Measurements from ENCODE around the gene ERICH6B.

ERICH6B gene

DNA sequence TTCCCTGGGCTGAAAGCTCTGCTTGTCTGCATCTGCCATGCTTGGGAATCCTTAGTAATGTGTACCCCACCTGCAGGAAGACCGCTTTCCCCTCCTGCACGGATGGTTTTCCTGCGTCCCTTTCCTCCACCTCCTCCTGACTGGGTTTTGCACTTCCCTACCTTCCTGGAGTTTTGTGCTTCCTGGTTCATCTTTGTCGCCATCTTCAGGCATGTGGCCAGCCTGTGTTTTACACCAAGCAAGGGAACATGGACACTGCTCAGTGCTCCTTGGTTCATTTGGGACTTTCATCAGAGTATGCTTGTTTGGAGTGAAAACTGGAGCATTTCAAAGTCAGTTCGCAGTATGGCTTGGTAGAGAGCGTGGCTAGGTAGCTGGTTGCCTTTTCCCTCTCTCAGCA, 30.7 kb downstream of the ERICH6B start:
- H3K4me3 Mint-ChIP-seq, result no peak overlapping the region
- no peaks in the 10 kb centered on the region for H3K4me1 Mint-ChIP-seq (ENCODE audit: low read depth)
- no peak overlapping the region for H3K27ac Mint-ChIP-seq
- no peaks in the 10 kb centered on the region for H3K36me3 Mint-ChIP-seq (ENCODE audit: low read depth)
- H3K27me3 Mint-ChIP-seq, result no peaks in the 10 kb centered on the region
- no peaks in the 10 kb centered on the region for H3K9me3 Mint-ChIP-seq

DNA sequence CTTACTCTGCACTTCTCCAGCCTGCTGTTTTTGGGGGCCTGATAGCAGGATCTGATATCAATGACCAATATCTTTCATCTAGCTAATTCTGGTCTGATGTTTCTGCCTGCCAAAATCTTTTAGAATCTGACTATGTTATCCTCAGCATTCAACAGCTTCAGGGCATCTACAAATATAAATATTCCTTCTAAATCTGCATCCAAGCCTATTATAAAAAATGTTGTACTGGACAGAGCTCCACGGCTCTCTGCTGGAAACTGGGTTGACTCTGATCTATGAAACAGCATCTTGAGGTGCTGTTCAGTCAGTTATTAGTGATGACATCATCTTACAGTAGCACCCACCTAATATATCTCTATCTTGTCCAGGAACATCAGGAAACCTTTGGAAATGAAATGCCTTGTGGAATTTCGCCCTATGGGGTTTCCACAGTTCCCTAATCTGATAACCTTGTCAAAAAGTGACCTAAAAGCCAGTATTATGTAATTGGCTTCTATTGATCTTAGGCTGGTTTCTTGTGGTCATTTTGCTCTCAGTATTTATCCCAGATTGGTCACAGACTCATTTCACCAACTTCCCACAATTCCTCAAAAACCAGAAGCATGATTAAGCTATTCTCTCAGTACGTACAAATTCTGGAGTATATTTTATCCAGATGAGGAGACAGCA, 33.0 kb downstream of the ERICH6B start:
- peaks cover 7% of the 10 kb centered on the region for H3K27me3 Mint-ChIP-seq
- no peak overlapping the region for H3K27ac Mint-ChIP-seq
- no peaks in the 10 kb centered on the region for H3K4me1 Mint-ChIP-seq (ENCODE audit: low read depth)
- no peak overlapping the region for H3K4me3 Mint-ChIP-seq
- no peaks in the 10 kb centered on the region for H3K9me3 Mint-ChIP-seq
- no peaks in the 10 kb centered on the region for H3K36me3 Mint-ChIP-seq (ENCODE audit: low read depth)

DNA sequence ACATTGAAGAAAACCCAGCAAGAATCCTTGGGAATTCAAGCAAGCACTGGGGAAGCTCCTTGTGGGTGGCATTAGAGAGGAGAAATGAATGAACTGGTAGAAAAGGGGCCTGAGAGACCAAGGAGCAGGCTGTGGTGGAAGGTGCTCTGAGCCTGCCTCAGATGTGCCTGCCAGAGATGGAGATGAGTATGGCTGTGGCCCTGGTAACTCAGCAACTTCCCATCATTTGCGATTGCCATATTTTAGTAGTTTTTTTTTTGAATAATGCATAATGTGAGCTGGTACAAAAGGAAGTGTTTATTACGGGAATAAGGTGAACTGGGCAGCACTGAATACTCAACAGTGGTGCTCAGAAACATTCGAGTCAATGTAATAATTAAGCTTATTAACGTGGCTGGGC, 39.1 kb downstream of the ERICH6B start:
- H3K36me3 Mint-ChIP-seq (ENCODE audit: low read depth), result no peaks in the 10 kb centered on the region
- no peaks in the 10 kb centered on the region for H3K9me3 Mint-ChIP-seq
- no peak overlapping the region for H3K4me3 Mint-ChIP-seq
- no peaks in the 10 kb centered on the region for H3K4me1 Mint-ChIP-seq (ENCODE audit: low read depth)
- no peak overlapping the region for H3K27ac Mint-ChIP-seq
- peaks cover 11% of the 10 kb centered on the region for H3K27me3 Mint-ChIP-seq

DNA sequence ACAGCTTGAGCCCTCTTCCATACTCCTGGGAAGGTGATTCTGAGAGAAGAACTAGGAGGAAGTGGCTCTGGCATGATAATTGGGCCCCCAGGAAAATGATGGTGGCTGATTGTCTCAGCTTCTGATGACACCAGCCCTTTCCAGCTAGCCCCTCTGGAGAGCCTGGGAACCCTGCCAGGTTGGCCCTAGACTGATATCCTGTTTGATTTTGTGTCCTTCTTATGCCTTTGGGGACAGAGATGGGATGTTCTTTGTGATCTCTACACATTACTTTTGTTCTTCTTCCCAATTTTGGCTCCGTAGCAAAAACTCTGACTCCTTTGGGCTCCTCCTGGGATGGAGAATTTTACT, 39.7 kb downstream of the ERICH6B start:
- H3K27me3 Mint-ChIP-seq, result peaks cover 11% of the 10 kb centered on the region
- no peak overlapping the region for H3K27ac Mint-ChIP-seq
- no peak overlapping the region for H3K4me3 Mint-ChIP-seq
- H3K36me3 Mint-ChIP-seq (ENCODE audit: low read depth), result no peaks in the 10 kb centered on the region
- H3K9me3 Mint-ChIP-seq, result no peaks in the 10 kb centered on the region
- H3K4me1 Mint-ChIP-seq (ENCODE audit: low read depth), result no peaks in the 10 kb centered on the region

DNA sequence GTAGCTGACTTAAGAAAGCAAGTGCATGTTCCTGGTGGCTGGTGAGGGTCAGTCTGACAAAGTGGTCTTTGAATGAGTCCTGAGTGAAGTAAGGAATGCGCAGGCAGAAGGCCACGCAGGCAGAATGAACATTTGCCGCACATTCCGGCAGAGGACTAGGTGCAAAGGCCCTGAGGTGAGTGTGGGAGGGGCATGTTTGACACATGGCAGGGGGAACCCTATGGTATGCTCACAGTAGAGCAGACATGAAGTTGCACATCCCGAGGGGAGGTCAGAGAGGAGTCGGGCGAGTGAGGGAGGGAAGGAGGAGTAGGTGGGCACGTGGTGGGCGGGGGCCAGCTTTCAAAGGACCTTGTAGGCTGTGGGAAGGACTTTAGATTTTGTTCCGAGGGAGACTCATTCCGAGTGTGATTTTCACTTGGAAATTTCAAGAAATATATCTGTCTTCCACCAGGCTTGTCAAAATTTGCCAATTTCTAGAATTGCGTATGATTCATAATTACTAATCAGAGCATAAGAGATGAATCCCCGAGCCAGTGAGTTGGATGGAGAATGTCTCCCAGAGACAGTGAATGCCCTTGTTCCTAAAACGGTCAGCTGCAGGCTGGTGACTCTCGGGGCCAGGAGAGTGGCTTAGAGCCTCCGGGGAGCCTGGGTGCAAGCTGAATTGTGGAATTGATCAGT, 40.3 kb downstream of the ERICH6B start:
- Mint-ChIP-seq H3K36me3 (ENCODE audit: low read depth) (no peaks in the 10 kb centered on the region), H3K27ac (no peak overlapping the region), H3K9me3 (no peaks in the 10 kb centered on the region), H3K4me3 (no peak overlapping the region), H3K4me1 (ENCODE audit: low read depth) (no peaks in the 10 kb centered on the region), H3K27me3 (peaks cover 11% of the 10 kb centered on the region)

DNA sequence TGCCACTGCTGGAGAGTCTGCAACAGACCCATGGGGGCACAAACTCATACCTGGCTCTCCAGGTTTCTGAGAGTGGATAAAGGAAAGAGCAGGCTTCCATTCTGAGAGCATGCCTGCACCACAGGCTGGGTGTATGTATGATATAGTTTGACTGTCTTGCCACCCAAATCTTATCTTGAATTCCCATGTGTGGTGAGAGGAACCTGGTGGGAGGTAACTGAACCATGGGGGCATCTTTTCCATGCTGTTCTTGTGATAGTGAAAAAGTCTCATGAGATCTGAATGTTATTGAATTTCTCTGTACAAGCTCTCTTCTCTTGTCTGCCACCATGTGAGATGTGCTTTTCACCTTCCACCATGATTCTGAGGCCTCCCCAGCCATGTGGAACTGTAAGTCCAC, 50.2 kb downstream of the ERICH6B start:
- H3K4me1 Mint-ChIP-seq (ENCODE audit: low read depth), result no peaks in the 10 kb centered on the region
- no peak overlapping the region for H3K27ac Mint-ChIP-seq
- H3K9me3 Mint-ChIP-seq, result peaks cover 8% of the 10 kb centered on the region
- H3K27me3 Mint-ChIP-seq, result peaks cover 4% of the 10 kb centered on the region
- no peak overlapping the region for H3K4me3 Mint-ChIP-seq
- H3K36me3 Mint-ChIP-seq (ENCODE audit: low read depth), result no peaks in the 10 kb centered on the region

DNA sequence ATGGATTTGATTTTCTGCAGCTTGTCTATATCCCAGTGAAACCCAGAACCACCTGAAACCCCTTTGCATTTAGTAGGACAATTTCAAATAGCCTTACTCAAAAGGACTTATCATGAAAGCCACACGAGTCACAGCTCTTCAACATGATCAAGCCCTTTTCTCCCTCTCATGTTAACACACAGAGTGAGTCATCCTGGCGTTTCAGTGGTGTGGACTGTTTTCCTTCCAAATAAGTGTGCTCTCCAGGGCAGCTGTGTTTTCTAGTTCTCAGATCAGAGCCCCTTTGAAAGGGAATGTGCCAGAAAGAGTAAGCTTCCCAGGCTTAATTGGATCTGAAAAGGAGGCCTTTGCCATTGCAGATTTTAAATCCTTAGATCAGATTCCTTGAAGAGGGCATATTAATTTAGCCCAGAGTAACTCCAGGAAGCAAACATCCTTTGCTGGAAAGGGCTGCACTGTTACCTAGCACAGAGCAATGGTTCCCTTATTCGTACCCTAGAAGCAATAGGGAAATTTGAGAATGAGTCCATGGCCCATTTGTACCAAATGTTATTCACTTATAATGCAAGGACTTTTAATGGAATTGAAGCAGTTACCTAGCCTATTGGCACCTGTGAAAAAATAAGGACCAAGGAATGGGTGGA, 51.3 kb downstream of the ERICH6B start:
- H3K4me1 Mint-ChIP-seq (ENCODE audit: low read depth), result peaks cover 4% of the 10 kb centered on the region
- H3K27me3 Mint-ChIP-seq, result peaks cover 6% of the 10 kb centered on the region
- no peak overlapping the region for H3K4me3 Mint-ChIP-seq
- no peaks in the 10 kb centered on the region for H3K36me3 Mint-ChIP-seq (ENCODE audit: low read depth)
- peaks cover 10% of the 10 kb centered on the region for H3K9me3 Mint-ChIP-seq
- no peak overlapping the region for H3K27ac Mint-ChIP-seq

DNA sequence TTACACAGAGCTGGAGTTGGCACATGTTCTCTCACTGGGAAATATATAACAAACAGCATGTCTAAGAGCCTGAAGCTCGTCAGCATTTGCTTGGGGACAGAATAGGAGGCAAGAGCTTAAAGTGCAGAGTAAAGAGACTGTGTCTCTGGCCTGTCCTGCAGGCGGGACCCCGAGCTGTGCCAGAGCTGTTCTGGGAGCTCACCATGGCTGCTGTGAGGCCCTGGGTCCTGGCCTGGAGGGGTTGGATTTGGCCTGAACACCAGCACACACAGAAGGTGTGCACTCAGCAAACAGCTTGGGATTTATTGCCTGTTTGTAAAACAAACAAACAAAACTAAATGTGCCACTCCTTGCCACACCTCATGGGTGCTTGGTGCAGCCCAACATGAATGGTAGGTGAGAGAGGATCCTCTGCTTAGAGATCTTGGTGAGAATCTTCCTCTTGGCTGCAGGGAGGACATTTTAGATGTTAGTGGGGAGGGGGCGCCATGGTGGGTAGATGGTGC, 60.9 kb downstream of the ERICH6B start:
- Mint-ChIP-seq H3K36me3 (ENCODE audit: low read depth) (no peaks in the 10 kb centered on the region), H3K4me3 (no peak overlapping the region), H3K4me1 (ENCODE audit: low read depth) (no peaks in the 10 kb centered on the region), H3K27ac (no peak overlapping the region), H3K9me3 (peaks cover 4% of the 10 kb centered on the region), H3K27me3 (peaks cover 8% of the 10 kb centered on the region)

DNA sequence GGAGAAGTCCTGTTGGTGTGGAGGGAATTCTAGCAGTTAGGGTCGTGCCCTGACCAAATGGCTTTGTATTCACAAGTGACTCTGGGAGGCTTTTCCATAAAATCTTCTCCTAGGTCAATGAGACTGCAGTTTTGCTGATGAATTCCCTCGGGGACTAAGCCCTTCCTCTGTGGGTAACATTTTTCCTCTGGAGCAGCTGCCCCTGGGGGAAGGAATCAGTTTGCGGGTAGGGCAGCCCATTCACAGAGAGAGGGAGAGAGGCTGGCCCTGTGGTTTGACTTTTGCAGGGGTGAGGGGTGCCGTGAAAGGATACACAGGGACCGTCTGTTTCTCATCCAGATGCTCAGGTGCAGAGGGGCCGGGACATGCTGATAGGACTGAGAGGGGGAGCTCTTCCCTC, 67.3 kb downstream of the ERICH6B start:
- Mint-ChIP-seq H3K4me1 (ENCODE audit: low read depth) (no peaks in the 10 kb centered on the region), H3K36me3 (ENCODE audit: low read depth) (no peaks in the 10 kb centered on the region), H3K9me3 (no peaks in the 10 kb centered on the region), H3K27ac (no peak overlapping the region), H3K4me3 (no peak overlapping the region), H3K27me3 (no peaks in the 10 kb centered on the region)

DNA sequence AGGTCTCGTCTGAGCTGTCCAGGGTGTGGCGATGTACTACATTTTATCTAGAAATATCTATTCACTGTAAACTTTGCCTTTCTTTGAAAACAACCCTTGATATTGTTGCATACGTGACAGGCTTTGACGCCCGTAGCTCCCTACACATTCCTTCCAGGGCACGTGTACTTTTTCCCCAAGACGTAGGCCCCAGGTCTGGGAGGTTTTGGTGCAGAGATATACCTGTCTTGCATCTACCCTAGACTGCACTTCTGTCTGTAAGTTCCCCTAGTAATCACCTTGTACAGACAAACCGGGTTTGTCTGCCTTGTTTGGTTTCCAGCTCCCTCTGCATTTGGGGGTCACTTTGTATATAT, 69.2 kb downstream of the ERICH6B start:
- H3K9me3 Mint-ChIP-seq, result no peaks in the 10 kb centered on the region
- H3K36me3 Mint-ChIP-seq (ENCODE audit: low read depth), result no peaks in the 10 kb centered on the region
- H3K4me3 Mint-ChIP-seq, result no peak overlapping the region
- no peaks in the 10 kb centered on the region for H3K27me3 Mint-ChIP-seq
- no peak overlapping the region for H3K27ac Mint-ChIP-seq
- no peaks in the 10 kb centered on the region for H3K4me1 Mint-ChIP-seq (ENCODE audit: low read depth)

DNA sequence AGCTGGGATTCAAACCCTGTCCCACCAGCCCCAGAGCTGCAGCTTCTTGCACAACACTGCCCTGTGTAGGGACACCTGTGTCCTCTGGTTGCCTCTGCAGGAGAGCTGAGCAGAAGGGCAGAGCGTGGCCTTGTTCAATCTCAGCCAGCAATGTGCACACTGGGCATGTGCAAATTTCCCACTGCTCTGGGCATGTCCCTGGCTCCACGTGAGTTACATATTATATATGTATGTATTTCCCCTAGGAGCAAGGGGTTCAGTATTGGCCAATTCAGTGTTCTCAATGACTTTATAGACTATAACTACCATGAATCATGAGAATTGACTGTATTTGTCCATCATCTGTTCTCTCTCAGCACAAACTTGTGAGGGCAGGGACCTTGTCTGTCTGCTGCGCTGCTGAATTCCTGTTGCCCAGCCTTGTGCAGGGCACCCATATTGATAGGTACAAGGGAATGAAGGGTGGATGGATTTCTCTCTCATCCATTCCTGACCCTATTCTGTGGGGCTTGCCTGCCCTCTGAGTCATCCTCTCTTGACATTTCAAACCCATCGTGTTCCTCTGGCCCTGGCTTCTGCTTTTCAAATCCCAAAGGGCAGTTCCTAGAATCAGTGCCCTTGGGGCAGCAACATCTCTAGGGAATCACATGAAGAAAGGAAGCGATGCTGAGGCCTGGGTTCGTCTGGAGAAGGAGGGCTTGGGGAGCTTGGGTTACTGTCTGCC, 69.7 kb downstream of the ERICH6B start:
- no peaks in the 10 kb centered on the region for H3K4me1 Mint-ChIP-seq (ENCODE audit: low read depth)
- no peaks in the 10 kb centered on the region for H3K27me3 Mint-ChIP-seq
- no peaks in the 10 kb centered on the region for H3K9me3 Mint-ChIP-seq
- H3K36me3 Mint-ChIP-seq (ENCODE audit: low read depth), result no peaks in the 10 kb centered on the region
- H3K4me3 Mint-ChIP-seq, result no peak overlapping the region
- H3K27ac Mint-ChIP-seq, result no peak overlapping the region

DNA sequence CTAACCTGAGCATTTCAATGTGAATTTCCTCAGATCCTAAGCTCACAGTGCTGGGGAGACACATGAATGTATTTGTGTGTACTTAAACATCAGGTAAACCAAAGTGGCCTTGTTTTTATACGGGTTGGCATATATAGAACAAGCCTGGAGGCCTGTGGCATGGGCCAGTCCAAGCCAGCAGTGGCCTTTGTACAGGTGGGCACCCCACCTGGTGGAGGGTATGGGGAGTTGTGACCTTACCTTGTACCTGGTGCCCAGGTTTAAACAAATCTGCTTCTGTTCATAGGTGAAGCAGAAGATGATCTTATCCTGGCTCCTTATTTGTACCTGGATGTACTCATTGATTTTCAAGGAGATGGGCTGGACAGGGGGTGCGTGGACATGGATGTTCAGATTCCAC, 71.0 kb downstream of the ERICH6B start:
- no peaks in the 10 kb centered on the region for H3K36me3 Mint-ChIP-seq (ENCODE audit: low read depth)
- H3K27me3 Mint-ChIP-seq, result no peaks in the 10 kb centered on the region
- no peaks in the 10 kb centered on the region for H3K9me3 Mint-ChIP-seq
- no peak overlapping the region for H3K27ac Mint-ChIP-seq
- no peak overlapping the region for H3K4me3 Mint-ChIP-seq
- no peaks in the 10 kb centered on the region for H3K4me1 Mint-ChIP-seq (ENCODE audit: low read depth)

DNA sequence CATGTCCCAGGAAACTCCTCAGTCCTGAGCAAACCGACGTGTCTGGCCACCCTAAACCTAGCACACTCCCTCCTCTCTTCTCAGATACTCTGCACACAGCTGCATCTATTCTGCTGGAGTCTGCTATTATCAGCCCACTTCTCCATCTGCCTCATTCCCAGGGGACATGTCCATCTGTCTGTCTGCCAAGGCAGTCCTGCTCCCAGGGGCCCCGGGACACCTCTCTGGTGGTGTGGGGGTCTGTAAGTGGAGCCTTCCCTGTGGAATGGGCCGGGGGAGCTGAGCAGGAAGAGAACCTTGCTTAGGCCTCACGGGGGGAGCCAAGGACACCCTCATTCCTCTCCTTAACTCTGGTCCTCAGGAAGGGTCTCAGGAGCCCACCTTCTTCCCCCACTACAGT, 72.7 kb downstream of the ERICH6B start:
- Mint-ChIP-seq H3K9me3 (no peaks in the 10 kb centered on the region), H3K27ac (no peak overlapping the region), H3K36me3 (ENCODE audit: low read depth) (no peaks in the 10 kb centered on the region), H3K27me3 (no peaks in the 10 kb centered on the region), H3K4me1 (ENCODE audit: low read depth) (no peaks in the 10 kb centered on the region), H3K4me3 (no peak overlapping the region)

DNA sequence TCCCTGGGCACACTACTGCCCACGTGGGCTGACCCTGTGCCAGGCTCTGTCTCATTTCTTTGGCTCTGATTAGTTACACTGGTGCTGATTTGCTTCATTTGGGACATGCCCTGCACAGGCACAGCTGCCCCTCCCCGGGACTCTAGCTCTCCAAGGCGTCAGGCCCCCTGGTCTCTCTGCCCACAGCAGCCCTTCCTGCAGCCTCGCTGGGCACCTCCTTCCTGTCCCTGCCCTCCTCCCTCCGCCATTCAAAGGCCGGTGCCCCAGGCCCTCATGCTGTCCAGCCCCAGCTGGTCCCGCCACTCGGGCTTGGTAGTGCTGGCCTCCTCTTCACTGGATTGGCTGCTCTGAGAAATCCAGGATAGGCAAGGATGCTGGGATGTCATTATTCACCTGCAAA, 73.1 kb downstream of the ERICH6B start:
- no peaks in the 10 kb centered on the region for H3K9me3 Mint-ChIP-seq
- H3K4me1 Mint-ChIP-seq (ENCODE audit: low read depth), result no peaks in the 10 kb centered on the region

DNA sequence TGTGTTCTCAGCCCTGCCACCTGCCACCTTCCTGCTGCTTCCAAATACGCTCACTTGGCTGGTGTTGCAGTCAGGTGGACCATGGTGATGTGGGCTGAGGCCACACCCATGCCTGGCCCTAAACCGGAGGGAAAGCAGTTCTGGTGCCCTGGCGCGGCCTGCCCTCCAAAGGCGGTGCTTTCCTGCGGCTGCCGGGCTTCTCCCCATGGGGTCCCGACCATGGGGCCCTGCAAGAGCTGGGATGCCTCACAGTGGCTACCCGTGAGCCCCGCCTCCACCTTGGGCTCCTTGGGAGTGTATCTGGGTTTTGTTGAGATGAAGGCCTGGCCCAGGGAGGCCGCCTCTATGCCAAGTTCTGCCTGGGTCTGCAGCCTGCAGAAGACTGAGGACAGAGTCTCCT, 73.7 kb downstream of the ERICH6B start:
- Mint-ChIP-seq H3K9me3 (no peaks in the 10 kb centered on the region), H3K4me3 (no peak overlapping the region), H3K36me3 (ENCODE audit: low read depth) (no peaks in the 10 kb centered on the region), H3K27ac (no peak overlapping the region), H3K4me1 (ENCODE audit: low read depth) (no peaks in the 10 kb centered on the region), H3K27me3 (no peaks in the 10 kb centered on the region)

More for the DNA sequence above, 73.1 kb downstream of the ERICH6B start:
- H3K36me3 Mint-ChIP-seq (ENCODE audit: low read depth), result no peaks in the 10 kb centered on the region
- H3K27me3 Mint-ChIP-seq, result no peaks in the 10 kb centered on the region
- no peak overlapping the region for H3K4me3 Mint-ChIP-seq
- no peak overlapping the region for H3K27ac Mint-ChIP-seq
